Stimulated activated naive CD8-positive, alpha-beta T cell treated with anti-CD3 and anti-CD28 coated beads, Interleukin-15, Interleukin-2, amounts not matched to agents 100 U/mL and 50 U/mL, for 24 hours (primary cell): ENCODE results near the gene TAF11L8.
"Not testable (repeated sequence)": the region's sequence is repeated elsewhere in the genome, so short reads cannot be mapped to it uniquely, and the experiment has no call there.

Experiments
- ATAC-seq: fragments of 150-1000 bp; cut with Tn5 transposase; one replicate; pipeline ENCODE4 v1.10.0; 2021
- DNase-seq: peaks from one replicate; pipeline ENCODE4 v3.0.0; 2021

Gene TAF11L8

GRCh38 chr5:17590860-17591259 lies at the start of gene TAF11L8:
TSS of gene TAF11L8 (minus strand) at chr5:17590960.
- DNase-seq, ATAC-seq: not testable (repeated sequence)

GRCh38 chr5:17634160-17634559 lies 43.4 kb upstream of the TAF11L8 start, which contains the start of gene TAF11L14:
TSS of gene TAF11L14 (plus strand) at chr5:17634460.
- ATAC-seq (no peak), DNase-seq (no peak)

- DNase-seq, ATAC-seq: not testable (repeated sequence)
Observed at GRCh38 chr5:17631788-17632187, 41.0 kb upstream of the TAF11L8 start, which contains the start of gene TAF11L13. TSS of gene TAF11L13 (plus strand) at chr5:17632088.

- DNase-seq (no peak), ATAC-seq (no peak)
Observed at GRCh38 chr5:17625686-17626085, 34.9 kb upstream of the TAF11L8 start.

GRCh38 chr5:17620627-17621026 lies 29.9 kb upstream of the TAF11L8 start:
- DNase-seq (no peak), ATAC-seq (no peak)

GRCh38 chr5:17619354-17619753 lies 28.6 kb upstream of the TAF11L8 start:
- no peak for DNase-seq

GRCh38 chr5:17614872-17615605 lies 24.3 kb upstream of the TAF11L8 start:
- no peak for ATAC-seq
- DNase-seq = no peak

More at GRCh38 chr5:17619354-17619753, 28.6 kb upstream of the TAF11L8 start:
- ATAC-seq = no peak

- ATAC-seq, DNase-seq: not testable (repeated sequence)
Observed at GRCh38 chr5:17610092-17610491, 19.3 kb upstream of the TAF11L8 start, which contains the start of gene TAF11L12. TSS of gene TAF11L12 (plus strand) at chr5:17610392.

- ATAC-seq, DNase-seq: not testable (repeated sequence)
Observed at GRCh38 chr5:17607461-17607860, 16.7 kb upstream of the TAF11L8 start.

- no peak for ATAC-seq
- DNase-seq = no peak
Observed at GRCh38 chr5:17604951-17605350, 14.2 kb upstream of the TAF11L8 start.

- not testable (repeated sequence) for DNase-seq, ATAC-seq
Observed at GRCh38 chr5:17603880-17604279, 13.1 kb upstream of the TAF11L8 start, which contains the start of gene TAF11L11. TSS of gene TAF11L11 (plus strand) at chr5:17604183.

- not testable (repeated sequence) for ATAC-seq, DNase-seq
Observed at GRCh38 chr5:17597728-17598127, 7.0 kb upstream of the TAF11L8 start, which contains the start of gene TAF11L10. TSS of gene TAF11L10 (minus strand) at chr5:17597828.

GRCh38 chr5:17594255-17594654 lies 3.5 kb upstream of the TAF11L8 start, which contains the start of gene TAF11L9:
TSS of gene TAF11L9 (minus strand) at chr5:17594394.
- not testable (repeated sequence) for ATAC-seq, DNase-seq

GRCh38 chr5:17585658-17586057 lies 5.1 kb downstream of the TAF11L8 start, which contains the start of gene TAF11L7:
TSS of gene TAF11L7 (minus strand) at chr5:17585758.
- not testable (repeated sequence) for DNase-seq, ATAC-seq
